HEK293T (cell line): ENCODE data around the gene ADISSP.

Experiments
- CTCF ChIA-PET: fragments of 350-600 bp; formaldehyde crosslinking; extraction: SDS; loops from one replicate; lab custom pipeline; 2021; ENCODE audit warnings: antibody characterized with exemption, inconsistent platforms; lab: Yijun Ruan, JAX
- POLR2A ChIA-PET: fragments of 350-600 bp; formaldehyde crosslinking; extraction: SDS; loops from one replicate; lab custom pipeline; 2020; ENCODE audit warnings: antibody characterized with exemption, inconsistent platforms; lab: Yijun Ruan, JAX
- DNase-seq: peaks from one replicate; pipeline ENCODE4 v3.0.0; 2012; ENCODE audit warnings: mixed read lengths; ENCODE audit errors: extremely low spot score
- ARNT ChIP-seq: fragments of 450-650 bp; IDR thresholded peaks from 2 replicates; pipeline ENCODE4 v1.6.1; 2017; ENCODE audit warnings: mild to moderate bottlenecking
- BHLHE40 ChIP-seq: fragments of 450-650 bp; IDR thresholded peaks from 2 replicates; pipeline ENCODE4 v1.6.1; 2016; ENCODE audit warnings: mild to moderate bottlenecking, moderate library complexity, borderline replicate concordance
- CTBP1 ChIP-seq: fragments of 450-650 bp; IDR thresholded peaks from 2 replicates; pipeline ENCODE4 v1.6.1; 2016; ENCODE audit warnings: borderline replicate concordance
- ELF4 ChIP-seq: fragments of 450-650 bp; IDR thresholded peaks from 2 replicates; pipeline ENCODE4 v1.6.1; 2017; ENCODE audit warnings: antibody characterized with exemption
- FOXA1 ChIP-seq: fragments of 450-650 bp; IDR thresholded peaks from 2 replicates; pipeline ENCODE4 v1.6.1; 2016; ENCODE audit warnings: mild to moderate bottlenecking
- FOXK2 ChIP-seq: fragments of 450-650 bp; IDR thresholded peaks from 2 replicates; pipeline ENCODE4 v1.6.1; 2016; ENCODE audit warnings: mild to moderate bottlenecking
- FOXM1 ChIP-seq: fragments of 450-650 bp; IDR thresholded peaks from 2 replicates; pipeline ENCODE4 v1.6.1; 2017; ENCODE audit warnings: mild to moderate bottlenecking, borderline replicate concordance
- HDGF ChIP-seq: fragments of 450-650 bp; IDR thresholded peaks from 2 replicates; pipeline ENCODE4 v1.6.1; 2017; ENCODE audit warnings: antibody characterized with exemption, borderline replicate concordance
- L3MBTL2 ChIP-seq: fragments of 450-650 bp; conservative IDR thresholded peaks from 2 replicates; pipeline ENCODE4 v1.6.1; 2016; ENCODE audit warnings: mild to moderate bottlenecking
- LEF1 ChIP-seq: fragments of 450-650 bp; IDR thresholded peaks from 2 replicates; pipeline ENCODE4 v1.6.1; 2017; ENCODE audit warnings: mild to moderate bottlenecking, borderline replicate concordance
- NFRKB ChIP-seq: fragments of 450-650 bp; IDR thresholded peaks from 2 replicates; pipeline ENCODE4 v1.6.1; 2016; ENCODE audit warnings: mild to moderate bottlenecking, moderate library complexity
- SP1 ChIP-seq: fragments of 450-650 bp; IDR thresholded peaks from 2 replicates; pipeline ENCODE4 v1.6.1; 2017
- SUZ12 ChIP-seq: fragments of 450-650 bp; IDR thresholded peaks from 2 replicates; pipeline ENCODE4 v1.6.1; 2016; ENCODE audit warnings: mild to moderate bottlenecking
- TARDBP ChIP-seq: fragments of 450-650 bp; IDR thresholded peaks from 2 replicates; pipeline ENCODE4 v1.6.1; 2016
- ZNF384 ChIP-seq: fragments of 450-650 bp; IDR thresholded peaks from 2 replicates; pipeline ENCODE4 v1.6.1; 2016
- TF ChIP-seq, protein P1 (sequence below): fragments of 450-650 bp; IDR thresholded peaks from 2 replicates; pipeline ENCODE4 v1.6.1; 2016

ADISSP gene

DNA sequence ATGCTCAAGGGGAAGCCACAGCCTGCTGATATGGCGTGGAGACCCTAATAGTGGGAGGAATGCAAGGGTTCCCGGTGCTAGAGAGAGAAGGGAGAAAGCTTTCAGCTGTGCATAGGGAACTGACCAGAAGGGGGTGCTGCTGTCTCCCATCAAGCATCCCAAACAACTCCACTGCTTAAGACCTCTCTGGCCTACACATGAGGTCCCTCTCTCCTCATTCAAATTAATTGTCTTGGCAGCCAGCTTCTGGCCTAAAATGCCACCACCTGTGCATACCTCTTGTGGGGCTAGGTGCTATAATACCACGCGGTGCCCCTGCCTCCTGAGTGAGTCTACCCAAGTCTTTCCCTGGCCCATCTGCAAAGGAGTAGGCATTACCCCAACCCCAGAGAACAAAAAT lies 14.5 kb downstream of the ADISSP start:
- DNase-seq = peak; percentile 69
- CTCF ChIA-PET = interaction anchor here (0.7 to 1.0 kb wide), 3 partner anchors 12 to 37 kb away, joined by 3 to 4 read pairs (median 4); no protein-coding TSS in a partner anchor
- POLR2A ChIA-PET = interaction anchor here (1.9 kb wide), 1 partner anchor 15 kb away, joined by 6 read pairs; the partner anchor contains the start of gene ADISSP

DNA sequence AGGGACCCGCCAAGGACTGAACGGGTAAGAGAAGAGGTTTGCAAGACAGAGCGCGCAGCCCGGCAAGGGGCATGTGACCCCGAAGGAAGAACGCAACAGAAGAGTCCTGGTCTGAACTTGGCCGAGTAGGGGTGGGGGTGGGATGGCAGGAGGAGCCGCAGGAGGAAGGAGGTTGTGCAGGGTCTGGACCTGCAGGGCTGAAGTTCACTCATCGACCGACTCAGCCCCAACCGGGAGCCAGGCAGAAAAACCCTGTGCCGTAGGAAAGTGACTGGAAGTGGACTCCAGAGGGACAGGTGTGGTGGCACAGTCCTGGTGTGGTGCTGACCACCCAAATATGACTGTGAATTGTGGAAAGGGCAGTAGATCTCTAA lies 15.2 kb downstream of the ADISSP start:
- ChIA-PET POLR2A (interaction anchor here (1.9 kb wide), 1 partner anchor 16 kb away, joined by 6 read pairs; the partner anchor contains the start of gene ADISSP), CTCF (interaction anchor here (0.7 to 1.0 kb wide), 3 partner anchors 11 to 36 kb away, joined by 3 to 4 read pairs (median 4); no protein-coding TSS in a partner anchor)
- no peak for DNase-seq
- no peak for TF ChIP-seq FOXM1
- TF ChIP-seq NFRKB = no peak
- no peak for TF ChIP-seq L3MBTL2
- no peak for TF ChIP-seq FOXK2
- no peak for TF ChIP-seq HDGF
- TF ChIP-seq ELF4 = no peak
- TF ChIP-seq SP1 = no peak
- TF ChIP-seq FOXA1 = no peak
- no peak for TF ChIP-seq TARDBP
- no peak for TF ChIP-seq SUZ12
- TF ChIP-seq, protein P1, sequence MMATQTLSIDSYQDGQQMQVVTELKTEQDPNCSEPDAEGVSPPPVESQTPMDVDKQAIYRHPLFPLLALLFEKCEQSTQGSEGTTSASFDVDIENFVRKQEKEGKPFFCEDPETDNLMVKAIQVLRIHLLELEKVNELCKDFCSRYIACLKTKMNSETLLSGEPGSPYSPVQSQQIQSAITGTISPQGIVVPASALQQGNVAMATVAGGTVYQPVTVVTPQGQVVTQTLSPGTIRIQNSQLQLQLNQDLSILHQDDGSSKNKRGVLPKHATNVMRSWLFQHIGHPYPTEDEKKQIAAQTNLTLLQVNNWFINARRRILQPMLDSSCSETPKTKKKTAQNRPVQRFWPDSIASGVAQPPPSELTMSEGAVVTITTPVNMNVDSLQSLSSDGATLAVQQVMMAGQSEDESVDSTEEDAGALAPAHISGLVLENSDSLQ = no peak

More for the DNA sequence above, 14.5 kb downstream of the ADISSP start:
- TF ChIP-seq TARDBP (no peak), FOXA1 (no peak), HDGF (no peak), SP1 (no peak)

DNA sequence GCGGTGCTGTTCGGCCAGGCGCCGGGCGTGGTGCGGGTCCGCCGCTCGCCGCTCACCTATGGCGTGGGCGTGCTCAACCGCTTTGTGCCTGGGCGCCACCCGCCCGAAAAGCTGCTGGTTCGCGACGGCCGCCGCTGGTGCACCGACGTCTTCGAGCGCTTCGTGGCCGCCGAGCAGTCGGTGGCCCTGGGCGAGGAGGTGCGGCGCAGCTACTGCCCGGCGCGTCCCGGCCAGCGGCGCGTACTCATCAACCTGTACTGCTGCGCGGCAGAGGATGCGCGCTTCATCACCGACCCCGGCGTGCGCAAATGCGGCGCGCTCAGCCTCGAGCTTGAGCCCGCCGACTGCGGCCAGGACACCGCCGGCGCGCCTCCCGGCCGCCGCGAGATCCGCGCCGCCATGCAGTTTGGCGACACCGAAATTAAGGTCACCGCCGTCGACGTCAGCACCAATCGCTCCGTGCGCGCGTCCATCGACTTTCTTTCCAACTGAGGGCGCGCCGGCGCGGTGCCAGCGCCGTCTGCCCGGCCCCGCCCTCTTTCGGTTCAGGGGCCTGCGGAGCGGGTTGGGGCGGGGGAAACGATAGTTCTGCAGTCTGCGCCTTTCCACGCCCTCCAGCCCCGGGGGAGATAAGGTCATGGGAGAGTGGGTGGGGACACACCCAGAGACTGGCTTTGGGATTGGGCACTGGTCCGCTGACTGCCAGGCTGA lies 15.7 kb downstream of the ADISSP start:
- no peak for TF ChIP-seq HDGF
- no peak for TF ChIP-seq L3MBTL2
- TF ChIP-seq LEF1 = no peak
- no peak for TF ChIP-seq ZNF384
- no peak for TF ChIP-seq ELF4
- no peak for TF ChIP-seq TARDBP
- no peak for TF ChIP-seq ARNT
- TF ChIP-seq, protein P1 = no peak
- no peak for TF ChIP-seq FOXK2
- TF ChIP-seq CTBP1 = no peak
- TF ChIP-seq SP1 = no peak
- TF ChIP-seq NFRKB = no peak
- no peak for TF ChIP-seq SUZ12
- no peak for TF ChIP-seq FOXA1
- TF ChIP-seq FOXM1 = no peak
- TF ChIP-seq BHLHE40 = no peak
- ChIA-PET CTCF (interaction anchor here (0.8 to 0.9 kb wide), 2 partner anchors 16 to 103 kb away, joined by 3 read pairs; partner anchors contain the start of gene ADISSP), POLR2A (interaction anchor here (1.1 to 1.9 kb wide), 2 partner anchors 16 to 17 kb away, joined by 4 to 6 read pairs; partner anchors contain the start of gene ADISSP)
- DNase-seq = no peak

DNA sequence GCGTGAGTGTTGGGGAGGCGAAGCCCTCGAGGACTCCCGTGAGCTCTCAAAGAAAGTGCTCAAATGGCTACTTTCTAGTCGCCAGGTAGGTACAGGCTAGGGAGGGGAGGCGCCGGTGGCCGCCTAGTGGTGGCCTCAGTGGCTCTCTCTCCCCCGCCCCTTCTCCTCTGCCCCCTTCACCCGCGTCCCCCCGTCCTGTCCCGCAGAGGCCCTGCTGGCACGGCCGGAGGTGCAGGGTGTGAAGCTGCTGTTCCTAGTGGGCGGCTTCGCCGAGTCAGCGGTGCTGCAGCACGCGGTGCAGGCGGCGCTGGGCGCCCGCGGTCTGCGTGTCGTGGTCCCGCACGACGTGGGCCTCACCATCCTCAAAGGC lies 16.3 kb downstream of the ADISSP start:
- TF ChIP-seq ELF4 (no peak), FOXK2 (no peak), L3MBTL2 (no peak), HDGF (no peak), CTBP1 (no peak)
- ChIA-PET CTCF (interaction anchor here (0.8 to 0.9 kb wide), 2 partner anchors 17 to 104 kb away, joined by 3 read pairs; partner anchors contain the start of gene ADISSP), POLR2A (interaction anchor here (1.1 kb wide), 1 partner anchor 17 kb away, joined by 4 read pairs; no protein-coding TSS in a partner anchor)
- DNase-seq = no peak

DNA sequence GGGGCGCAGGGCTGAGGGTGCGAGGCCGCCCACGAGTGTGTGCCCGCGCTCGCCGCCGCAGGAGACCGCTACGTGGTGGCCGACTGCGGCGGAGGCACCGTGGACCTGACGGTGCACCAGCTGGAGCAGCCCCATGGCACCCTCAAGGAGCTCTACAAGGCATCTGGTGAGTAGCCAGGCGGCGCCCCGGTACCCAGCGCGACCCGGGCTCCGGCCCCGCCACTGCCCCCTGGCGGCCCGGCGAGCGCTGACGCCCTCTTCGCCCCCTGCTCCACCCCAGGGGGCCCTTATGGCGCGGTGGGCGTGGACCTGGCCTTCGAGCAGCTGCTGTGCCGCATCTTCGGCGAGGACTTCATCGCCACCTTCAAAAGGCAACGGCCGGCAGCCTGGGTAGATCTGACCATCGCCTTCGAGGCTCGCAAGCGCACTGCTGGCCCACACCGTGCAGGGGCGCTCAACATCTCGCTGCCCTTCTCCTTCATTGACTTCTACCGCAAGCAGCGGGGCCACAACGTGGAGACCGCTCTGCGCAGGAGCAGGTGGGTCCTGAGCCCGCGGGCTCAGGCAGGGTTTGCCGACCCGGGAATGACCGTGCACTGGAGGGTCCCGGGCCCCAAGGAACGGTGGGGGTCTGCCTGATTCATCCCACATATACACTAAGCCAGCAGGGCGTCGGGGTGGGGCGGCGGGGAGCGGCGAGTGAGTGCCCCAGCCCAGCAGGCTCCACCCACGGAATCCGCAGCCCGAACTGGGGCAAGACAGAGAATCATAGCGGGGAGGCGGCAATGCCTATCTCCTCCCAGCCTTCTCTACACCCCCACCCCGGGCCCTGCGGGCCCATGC lies 17.6 kb downstream of the ADISSP start:
- ChIA-PET POLR2A (no interaction called here), CTCF (no interaction called here)
- TF ChIP-seq ZNF384 (no peak), FOXM1 (no peak), SUZ12 (no peak), BHLHE40 (no peak), FOXA1 (no peak)
- TF ChIP-seq, protein P1 = no peak
- peak; percentile 66 for DNase-seq
